Breast epithelium (tissue), 3 donors: ENCODE data around the gene C19orf85.

Source experiments
- CTCF ChIP-seq, 3 donors: fragments of 450-650 bp; IDR thresholded peaks; one replicate each; pipeline ENCODE4 v1.5.1; 2016 to 2017; ENCODE audit warnings: antibody characterized with exemption in 3 of 3, mild to moderate bottlenecking in 3 of 3, moderate library complexity in 3 of 3
- POLR2A ChIP-seq: fragments of 450-650 bp; IDR thresholded peaks from one replicate; pipeline ENCODE4 v1.6.1; 2016; ENCODE audit warnings: antibody characterized with exemption, mild to moderate bottlenecking, moderate library complexity
- POLR2AphosphoS5 ChIP-seq, 3 donors: sonication (generic); formaldehyde crosslinking; IDR thresholded peaks; one replicate each; pipeline ENCODE4 v1.6.1; 2017; ENCODE audit warnings: antibody characterized with exemption in 3 of 3

GRCh38 chr19:55443045-55443823 lies 21.3 kb downstream of the C19orf85 start, which contains the start of gene SHISA7:
- TF ChIP-seq CTCF (IDR thresholded peaks at IDR 0.05) (no peak), POLR2A (no peak), POLR2AphosphoS5 (IDR thresholded peaks at IDR 0.05) (no peak)
